GM10266 (cell line): ENCODE data around the gene R3HDM2.

Source experiments
- DNase-seq: peaks from one replicate; pipeline ENCODE4 v3.0.0; 2012; ENCODE audit errors: extremely low spot score
- CTCF ChIP-seq: IDR thresholded peaks from 2 replicates; pipeline ENCODE4 v1.5.1; 2012; ENCODE audit warnings: mild to moderate bottlenecking, low read depth; ENCODE audit not compliant: control insufficient read depth, insufficient read depth; ENCODE audit errors: missing control alignments

R3HDM2 gene

GRCh38 chr12:57430931-57431566, at the start of gene R3HDM2:
TSS of gene R3HDM2 (minus strand) at chr12:57431043. CDS start at chr12:57310428, 120,615 bp downstream.
- peak; percentile 98 for DNase-seq
- TF ChIP-seq CTCF, result no peak

GRCh38 chr12:57479376-57480115, 48.7 kb upstream of the R3HDM2 start, which contains the start of gene ARHGAP9:
TSS of gene ARHGAP9 (minus strand) at chr12:57479866. CDS start at chr12:57479406, 460 bp downstream.
- DNase-seq, result peak; percentile 78
- TF ChIP-seq CTCF, result no peak

- no peak for TF ChIP-seq CTCF
- DNase-seq, result no peak
Measured at GRCh38 chr12:57479043-57479375, 48.2 kb upstream of the R3HDM2 start.

- peak; percentile 73 for DNase-seq
Measured at GRCh38 chr12:57477710-57478681, 47.2 kb upstream of the R3HDM2 start.

GRCh38 chr12:57476993-57477709, 46.3 kb upstream of the R3HDM2 start:
- no peak for TF ChIP-seq CTCF

More at GRCh38 chr12:57477710-57478681, 47.2 kb upstream of the R3HDM2 start:
- no peak for TF ChIP-seq CTCF

GRCh38 chr12:57476162-57476992, 45.5 kb upstream of the R3HDM2 start:
- peak; percentile 72 for TF ChIP-seq CTCF
- peak; percentile 83 for DNase-seq

More at GRCh38 chr12:57476993-57477709, 46.3 kb upstream of the R3HDM2 start:
- no peak for DNase-seq
